Cerebellar nuclear complex (tissue), 1 donor: ENCODE measurements around the gene MS4A18.
"Not testable (repeated sequence)": the region's sequence is repeated elsewhere in the genome, so short reads cannot be mapped to it uniquely, and the experiment has no call there.

ENCODE experiments used
- DNase-seq, 2 experiments: peaks; one replicate each; lab custom pipeline; 2025; lab: John Stamatoyannopoulos, UW

The MS4A18 gene

GRCh38 chr11:60724420-60724819, at the start of gene MS4A18:
Gene MS4A18 (plus strand): TSS chr11:60724720.
- DNase-seq = no peak

GRCh38 chr11:60678231-60678630, 46.3 kb upstream of the MS4A18 start:
- not testable (repeated sequence) for DNase-seq

- DNase-seq = no peak
Observed at GRCh38 chr11:60679879-60680278, 44.6 kb upstream of the MS4A18 start.

- no peak for DNase-seq
Observed at GRCh38 chr11:60680455-60681119, 43.9 kb upstream of the MS4A18 start.

- not testable (repeated sequence) for DNase-seq
Observed at GRCh38 chr11:60684541-60684848, 40.0 kb upstream of the MS4A18 start.

- DNase-seq = no peak
Observed at GRCh38 chr11:60691661-60692060, 32.9 kb upstream of the MS4A18 start.

GRCh38 chr11:60699284-60699691, 25.2 kb upstream of the MS4A18 start, which contains the start of gene MS4A8:
Gene MS4A8 (plus strand): TSS chr11:60699612. CDS start chr11:60700861, 1,249 bp downstream.
- no peak for DNase-seq

GRCh38 chr11:60699936-60700335, 24.6 kb upstream of the MS4A18 start:
- no peak for DNase-seq

GRCh38 chr11:60700689-60701468, 23.6 kb upstream of the MS4A18 start:
- DNase-seq = no peak

- DNase-seq = no peak
Observed at GRCh38 chr11:60701469-60701818, 23.1 kb upstream of the MS4A18 start.

- DNase-seq = no peak
Observed at GRCh38 chr11:60703374-60703773, 21.1 kb upstream of the MS4A18 start.

- DNase-seq = no peak
Observed at GRCh38 chr11:60705895-60706294, 18.6 kb upstream of the MS4A18 start.

- DNase-seq = no peak
Observed at GRCh38 chr11:60706931-60707330, 17.6 kb upstream of the MS4A18 start.

- DNase-seq = no peak
Observed at GRCh38 chr11:60710482-60710881, 14.0 kb upstream of the MS4A18 start.

- DNase-seq = no peak
Observed at GRCh38 chr11:60711276-60711675, 13.2 kb upstream of the MS4A18 start.

GRCh38 chr11:60713423-60713822, 11.1 kb upstream of the MS4A18 start:
- not testable (repeated sequence) for DNase-seq

- no peak for DNase-seq
Observed at GRCh38 chr11:60717956-60718355, 6.6 kb upstream of the MS4A18 start.

GRCh38 chr11:60718524-60719316, 5.8 kb upstream of the MS4A18 start:
- no peak for DNase-seq

GRCh38 chr11:60719391-60719790, 5.1 kb upstream of the MS4A18 start:
- no peak for DNase-seq

GRCh38 chr11:60720460-60720859, 4.1 kb upstream of the MS4A18 start:
- no peak for DNase-seq

- DNase-seq = no peak
Observed at GRCh38 chr11:60725592-60725991, 1.1 kb downstream of the MS4A18 start.

GRCh38 chr11:60731586-60731985, 7.1 kb downstream of the MS4A18 start:
- no peak for DNase-seq

- DNase-seq = no peak
Observed at GRCh38 chr11:60734279-60734678, 9.8 kb downstream of the MS4A18 start.
